GM21423 (cell line): ENCODE results near the gene MAP3K8.
A peak's percentile ranks its signal among the peaks of the same experiment; 100 is the strongest.

Source experiments
- ATAC-seq: cut with Tn5 transposase; IDR thresholded peaks from one replicate; pipeline ENCODE4 v1.9.1; 2021; ENCODE audit warnings: mild to moderate bottlenecking, moderate library complexity; ENCODE audit not compliant: unreplicated experiment

The MAP3K8 gene

DNA sequence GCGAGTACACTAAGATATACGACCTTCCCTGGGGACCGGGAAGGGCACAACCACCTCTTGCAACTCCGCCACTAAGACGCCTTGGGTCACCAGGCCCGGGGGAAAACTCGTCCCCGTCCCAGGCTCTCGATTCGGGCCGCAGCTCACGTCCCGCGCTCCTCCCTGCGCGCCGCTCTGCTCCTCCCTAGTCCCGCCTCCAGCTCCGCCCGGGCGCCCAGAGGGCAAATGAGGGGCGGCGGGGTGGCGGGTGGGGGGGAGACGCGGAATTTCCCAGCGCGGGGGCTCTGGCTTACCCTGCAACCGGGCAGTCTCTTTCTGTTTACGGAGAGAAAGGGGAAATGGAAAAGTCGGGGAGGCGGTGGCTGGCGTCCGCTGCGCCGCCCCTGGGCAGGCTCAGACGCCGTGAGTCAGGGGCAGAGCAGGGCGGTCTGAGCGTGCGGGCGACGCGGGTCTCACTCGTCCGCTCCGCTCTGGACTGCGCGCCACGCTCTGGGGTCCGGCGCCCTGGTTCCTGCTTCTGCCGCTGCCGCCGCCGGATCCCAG lies at the start of gene MAP3K8:
MAP3K8 (plus strand) TSS at position 455 of the 543 bp plus-strand sequence. CDS start 4,755 bp downstream, outside the sequence.
- peak; percentile 59 for ATAC-seq

DNA sequence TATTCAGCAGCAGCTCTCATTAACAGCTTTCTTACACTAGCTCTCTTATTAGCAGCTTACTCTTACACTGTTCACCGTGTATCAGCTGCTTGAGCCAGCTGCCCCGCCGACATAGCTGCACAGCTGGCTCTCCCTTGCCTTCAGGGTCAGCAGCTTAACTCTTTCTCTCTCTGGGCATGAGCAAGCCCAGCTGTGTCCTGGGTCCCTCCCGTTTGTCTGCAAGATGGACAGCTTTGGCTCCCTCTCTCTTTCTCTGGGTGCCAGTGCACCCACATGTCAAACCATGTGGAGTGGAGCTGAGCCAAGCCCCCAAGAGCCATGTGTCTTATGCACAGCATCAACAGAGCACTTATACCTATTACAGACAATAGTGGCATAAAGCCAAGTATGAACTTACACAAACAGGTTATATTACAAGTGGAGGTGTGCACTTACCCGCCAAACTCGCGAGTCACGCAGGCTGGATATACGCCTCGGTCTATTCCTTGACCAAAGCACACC lies 49.2 kb upstream of the MAP3K8 start:
- no peak for ATAC-seq

DNA sequence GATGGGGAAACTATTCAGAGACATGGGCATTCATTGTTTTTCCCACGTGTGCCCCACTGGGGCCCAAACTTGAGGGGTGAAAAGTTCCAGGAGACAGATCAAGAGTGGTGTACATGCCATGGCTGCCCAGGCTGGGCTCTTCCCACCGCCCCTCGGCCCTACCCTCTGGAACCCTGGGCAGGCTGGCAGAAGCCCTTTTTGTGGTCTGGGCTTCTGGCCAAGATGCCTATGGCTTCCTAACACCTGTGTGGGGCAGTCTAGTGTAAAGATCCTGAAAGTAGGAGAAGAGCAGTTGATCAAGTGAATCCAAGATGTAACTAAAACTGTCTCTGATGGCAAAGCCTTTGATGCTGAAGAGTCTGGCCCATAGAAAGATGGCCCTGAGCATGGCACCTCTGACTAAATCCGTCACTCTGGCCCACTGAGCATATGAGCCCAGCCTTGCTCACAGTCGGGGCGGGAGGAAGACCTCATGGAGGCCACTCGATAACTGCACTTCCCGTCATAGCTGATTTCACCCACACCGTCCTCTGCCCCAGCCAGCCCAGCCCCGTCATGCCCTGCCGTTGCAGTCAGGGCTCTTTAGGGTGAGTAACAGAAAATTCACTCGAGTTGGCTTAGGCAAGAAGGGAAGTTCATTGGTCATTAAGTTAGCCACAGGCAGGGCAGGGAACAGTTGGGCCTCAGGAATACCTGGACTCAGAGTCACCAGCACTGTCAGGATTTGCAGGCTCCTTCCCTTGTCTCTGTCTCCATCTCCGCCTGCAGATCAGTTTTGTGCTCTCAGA lies 47.0 kb upstream of the MAP3K8 start:
- ATAC-seq, result no peak

DNA sequence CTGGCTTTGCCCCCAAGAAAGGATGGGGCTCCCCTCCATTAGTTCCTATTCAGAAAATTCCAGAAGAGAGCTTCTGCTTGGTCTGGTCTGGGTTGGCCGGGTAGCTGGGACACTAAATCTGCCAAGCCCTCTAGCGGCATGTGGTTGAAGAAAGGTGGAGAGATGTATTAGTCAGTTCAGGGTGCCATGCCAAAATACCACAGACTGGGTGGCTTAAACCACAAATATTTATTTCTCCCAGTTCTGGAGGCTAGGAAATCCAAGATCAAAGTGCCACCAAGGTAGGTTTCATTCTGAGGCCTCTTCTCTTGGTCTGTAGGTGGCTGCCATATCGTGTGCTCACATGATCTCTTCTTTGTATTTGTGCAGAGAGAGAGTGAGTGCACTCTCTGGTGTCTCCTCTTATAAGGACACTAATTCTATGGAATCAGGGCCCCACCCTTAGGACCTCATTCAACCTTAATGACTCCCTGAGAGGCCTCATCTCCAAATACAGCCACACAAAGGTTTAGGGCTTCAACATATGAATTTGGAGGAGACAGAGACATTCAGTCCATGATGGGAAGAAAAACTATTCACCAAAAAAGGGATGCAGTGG lies 46.2 kb upstream of the MAP3K8 start:
- no peak for ATAC-seq

DNA sequence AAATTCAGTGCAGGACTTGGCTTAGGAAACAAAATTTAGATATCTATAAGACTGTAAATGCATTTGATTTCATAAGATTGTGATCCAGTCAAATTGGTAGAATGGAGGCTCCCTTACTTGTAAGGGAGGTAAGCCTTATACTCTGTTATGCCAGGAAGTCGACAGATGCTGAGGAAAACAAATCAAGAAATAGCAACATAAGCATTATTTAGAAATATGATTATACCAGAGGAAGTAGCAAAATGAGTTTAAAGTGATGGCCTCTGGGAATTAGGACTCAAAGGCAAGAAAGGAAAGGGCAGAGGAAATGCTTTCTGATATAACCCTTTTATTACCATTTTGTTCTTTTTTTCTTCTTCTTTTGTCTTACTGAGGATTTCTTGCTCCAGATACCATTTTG lies 44.4 kb upstream of the MAP3K8 start:
- ATAC-seq, result no peak

DNA sequence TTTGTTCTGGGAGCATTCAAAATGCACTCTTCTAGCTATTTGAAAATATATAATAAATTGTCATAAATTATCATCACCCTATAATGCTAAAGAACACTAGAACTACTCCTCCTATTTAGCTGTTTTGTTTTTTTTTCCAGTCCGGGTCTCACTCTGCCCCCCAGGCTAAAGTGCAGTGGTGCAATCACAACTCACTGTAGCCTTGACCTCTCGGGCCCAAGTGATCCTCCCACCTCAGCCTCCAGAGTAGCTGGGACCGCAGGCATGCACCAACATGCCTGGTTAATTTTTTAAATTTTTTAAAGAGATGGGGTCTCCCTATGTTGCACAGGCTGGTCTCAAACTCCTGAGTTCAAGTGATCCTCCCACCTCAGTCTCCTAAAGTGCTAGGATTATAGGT lies 43.8 kb upstream of the MAP3K8 start:
- no peak for ATAC-seq

DNA sequence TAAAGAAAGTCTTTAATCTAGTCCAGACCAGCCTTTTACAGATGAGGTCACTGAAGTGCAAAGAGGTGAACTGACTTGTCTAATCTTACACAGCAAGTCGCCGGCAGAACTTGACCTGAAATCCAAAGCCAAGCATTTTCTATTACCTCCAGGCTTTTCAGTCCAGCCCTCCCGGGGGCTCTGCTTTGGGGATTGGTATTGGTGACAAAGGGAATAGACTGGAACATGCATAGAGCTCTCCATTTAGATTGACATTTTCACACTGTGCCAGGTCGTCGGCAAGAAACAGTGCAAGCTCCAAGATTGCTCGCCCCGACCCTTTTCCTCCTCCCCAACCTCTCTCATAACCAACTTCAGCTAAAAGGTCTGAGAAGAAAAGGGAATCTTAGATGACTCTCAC lies 42.7 kb upstream of the MAP3K8 start:
- no peak for ATAC-seq

DNA sequence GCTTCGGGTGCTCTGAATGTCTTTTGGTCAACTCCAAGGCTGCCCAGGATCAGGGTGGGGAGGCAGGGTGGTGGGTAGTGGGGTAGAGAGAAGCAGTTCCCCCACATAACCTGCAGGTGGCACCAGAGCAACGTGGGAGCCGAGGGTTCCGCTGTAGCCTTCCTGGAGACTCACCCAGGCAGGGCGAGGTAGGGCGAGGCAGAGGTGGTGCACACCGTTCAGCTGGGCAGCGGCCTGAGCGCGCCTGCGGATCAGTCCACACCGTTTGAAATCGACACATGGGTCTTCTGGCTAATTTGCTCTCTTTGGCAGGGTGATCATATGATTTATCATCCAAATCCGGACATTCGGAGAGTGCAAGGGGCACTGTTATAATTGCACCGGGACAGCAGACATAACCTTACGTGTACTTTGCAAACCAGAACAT lies 41.4 kb upstream of the MAP3K8 start:
- peak; percentile 85 for ATAC-seq

DNA sequence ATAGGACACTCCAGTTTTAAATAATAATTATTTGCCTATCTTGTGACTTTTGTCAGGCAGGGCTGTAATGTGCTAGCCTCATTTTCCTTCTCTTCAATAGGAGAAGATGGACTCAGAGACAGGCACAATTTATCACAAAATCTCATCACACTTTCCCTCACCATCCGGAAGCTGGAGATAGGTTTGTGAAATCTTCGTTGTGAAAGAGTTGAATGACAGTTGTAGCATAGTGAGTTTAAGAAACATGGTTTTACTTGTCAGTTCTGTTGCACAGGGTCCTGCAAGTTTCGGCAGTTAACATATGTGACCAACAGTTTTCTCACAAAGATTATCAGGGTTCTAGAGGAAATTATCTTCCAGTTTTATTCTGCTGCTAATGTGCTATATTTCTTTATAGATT lies 37.7 kb upstream of the MAP3K8 start:
- ATAC-seq, result no peak

DNA sequence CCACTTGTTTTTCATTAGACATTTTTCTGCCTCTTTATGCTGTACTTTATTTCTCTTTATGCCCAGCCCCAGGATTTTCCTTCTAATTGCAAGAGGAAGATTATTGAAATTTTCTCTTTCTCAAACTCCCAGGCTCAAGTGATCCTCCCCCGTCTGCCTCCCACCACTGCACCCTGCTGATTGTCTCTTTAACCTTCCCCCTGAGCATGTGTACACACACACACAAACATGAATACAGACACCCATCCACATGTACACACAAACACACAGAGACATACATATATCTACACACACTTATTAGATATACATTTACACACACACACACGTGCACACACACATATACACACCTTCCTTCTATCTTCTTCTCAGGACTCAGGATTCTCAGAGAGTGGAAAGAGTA lies 37.3 kb upstream of the MAP3K8 start:
- ATAC-seq, result no peak

DNA sequence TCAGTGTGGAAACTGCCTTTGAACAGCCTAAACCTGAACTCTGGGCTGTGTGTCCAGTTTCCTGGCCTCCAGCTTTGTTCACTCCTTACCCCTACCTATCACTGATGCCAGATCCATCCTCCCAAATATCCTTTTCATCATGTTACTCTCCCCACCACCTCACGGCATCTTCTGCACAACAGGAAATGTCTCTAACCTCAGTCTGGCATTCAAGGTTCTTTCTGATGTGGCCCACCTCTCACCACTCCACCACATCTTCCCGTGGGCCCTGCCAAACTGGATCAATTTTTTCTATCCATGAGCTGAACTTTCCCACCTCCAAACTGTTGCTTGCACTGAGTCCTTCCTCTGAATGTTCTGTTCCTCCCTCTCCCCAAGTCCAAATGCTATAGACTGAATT lies 35.8 kb upstream of the MAP3K8 start:
- ATAC-seq, result no peak

DNA sequence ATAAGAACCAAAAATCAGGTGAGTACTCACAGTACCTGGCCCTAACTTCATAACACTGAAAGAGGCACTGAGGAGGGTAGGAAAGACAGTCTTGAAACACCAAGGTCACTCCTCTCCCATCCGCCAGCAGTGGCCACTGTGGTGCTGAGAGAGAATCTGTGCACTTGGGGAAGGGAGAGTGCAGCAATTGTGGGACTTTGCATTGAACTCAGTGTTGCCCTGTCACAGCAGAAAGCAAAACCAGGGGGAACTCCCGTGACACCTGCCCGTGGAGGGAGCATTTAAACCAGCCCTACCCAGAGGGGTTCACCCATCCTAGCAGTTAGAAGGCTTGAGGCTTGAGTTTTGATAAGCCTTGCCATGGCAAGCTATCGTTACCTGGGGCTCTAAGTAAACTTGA lies 35.2 kb upstream of the MAP3K8 start:
- ATAC-seq, result no peak

DNA sequence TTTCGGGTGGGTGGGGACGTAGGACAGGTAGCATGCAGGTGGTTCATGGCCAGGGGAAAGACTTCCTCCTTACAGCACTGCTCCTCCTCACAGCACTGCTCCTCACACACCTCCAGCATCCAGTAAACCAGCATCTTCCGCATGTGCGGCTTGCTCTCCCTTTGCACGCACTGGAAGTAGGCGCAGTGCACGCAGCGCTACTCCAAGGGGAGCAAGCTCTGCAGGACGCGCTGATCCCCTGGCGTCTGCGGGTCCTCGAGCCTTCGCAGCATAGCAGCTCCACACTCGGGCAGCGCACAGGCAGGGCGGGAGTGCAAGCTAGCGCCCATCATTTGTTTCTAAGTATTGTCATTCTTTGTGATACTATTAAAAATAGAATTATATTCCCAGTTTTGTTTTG lies 30.5 kb upstream of the MAP3K8 start:
- no peak for ATAC-seq

DNA sequence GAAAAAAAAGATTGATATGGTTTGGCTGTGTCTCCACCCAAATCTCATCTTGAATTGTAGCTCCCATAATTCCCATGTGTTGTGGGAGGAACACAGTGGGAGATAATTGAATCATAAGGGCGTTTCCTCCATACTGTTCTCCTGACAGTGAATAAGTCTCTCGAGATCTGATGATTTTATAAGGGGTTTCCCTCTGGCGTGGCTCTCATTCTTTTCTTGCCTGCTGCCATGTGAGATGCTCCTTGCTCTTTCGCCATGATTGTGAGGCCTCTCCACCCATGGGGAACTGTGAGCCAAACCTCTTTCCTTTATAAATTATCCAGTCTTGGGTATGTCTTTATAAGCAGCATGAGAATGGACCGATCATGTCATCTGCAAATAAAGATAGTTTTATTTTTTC lies 29.4 kb upstream of the MAP3K8 start:
- ATAC-seq, result no peak

DNA sequence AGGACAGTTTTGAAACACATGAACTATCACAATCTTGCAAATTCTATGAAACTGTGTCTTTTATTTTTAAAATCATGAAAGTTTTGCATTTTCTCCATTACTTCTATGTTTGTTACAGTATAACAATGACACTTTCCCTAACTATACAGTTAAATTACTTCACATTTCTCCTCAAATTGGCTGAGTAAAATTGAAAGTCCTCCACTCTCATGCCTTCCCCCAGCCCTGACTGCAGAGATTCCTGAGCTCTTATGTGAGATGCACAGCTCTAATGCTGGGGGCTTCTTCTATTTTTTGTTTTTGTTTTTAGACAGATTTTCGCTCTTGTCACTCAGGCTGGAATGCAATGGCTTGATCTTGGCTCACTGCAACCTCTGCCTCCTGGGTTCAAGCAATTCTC lies 22.7 kb upstream of the MAP3K8 start:
- no peak for ATAC-seq

DNA sequence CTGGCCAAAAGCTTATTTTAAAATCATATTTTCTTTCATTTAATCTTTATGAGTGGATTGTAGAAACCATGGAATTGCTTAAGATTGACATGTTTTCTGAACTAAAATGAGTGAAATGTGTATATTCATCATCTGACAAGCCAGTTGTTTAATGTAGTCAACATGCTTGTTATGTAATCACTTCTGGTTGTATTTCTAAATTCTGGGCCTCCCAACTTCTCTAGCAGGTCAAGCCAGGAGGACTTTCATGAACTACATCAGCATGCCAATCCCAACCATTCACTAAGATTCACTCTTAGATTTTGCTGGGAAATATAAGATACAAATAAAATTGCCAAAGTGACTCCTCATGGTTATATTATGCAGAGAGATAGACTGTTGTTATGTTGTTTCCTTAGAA lies 21.1 kb upstream of the MAP3K8 start:
- ATAC-seq, result no peak

DNA sequence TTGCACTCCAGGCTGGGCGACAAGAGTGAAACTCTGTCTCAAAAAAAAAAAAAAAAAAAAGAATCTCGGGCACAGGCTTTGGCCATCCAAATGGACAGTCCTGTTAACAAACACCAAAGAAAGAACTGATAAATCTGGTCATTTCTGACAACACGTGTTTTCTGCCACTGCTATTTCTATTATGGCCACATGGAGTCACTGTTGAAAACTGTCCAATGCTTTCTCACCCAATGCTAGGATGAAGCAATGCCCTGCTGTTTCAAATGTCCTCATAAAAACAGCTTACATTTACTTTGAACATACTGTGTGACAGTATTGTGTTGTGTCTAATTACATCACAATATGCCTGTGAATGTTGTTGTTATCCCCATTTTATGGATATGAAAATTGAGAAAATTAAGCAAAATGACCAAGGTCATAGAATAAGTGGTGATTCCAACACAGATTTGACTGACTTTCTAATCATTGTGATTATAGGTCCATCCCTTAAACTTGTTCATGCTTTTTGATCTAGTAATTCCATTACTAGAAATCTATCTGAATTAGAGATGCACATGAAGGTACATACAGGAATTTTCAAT lies 19.9 kb upstream of the MAP3K8 start:
- peak; percentile 49 for ATAC-seq

DNA sequence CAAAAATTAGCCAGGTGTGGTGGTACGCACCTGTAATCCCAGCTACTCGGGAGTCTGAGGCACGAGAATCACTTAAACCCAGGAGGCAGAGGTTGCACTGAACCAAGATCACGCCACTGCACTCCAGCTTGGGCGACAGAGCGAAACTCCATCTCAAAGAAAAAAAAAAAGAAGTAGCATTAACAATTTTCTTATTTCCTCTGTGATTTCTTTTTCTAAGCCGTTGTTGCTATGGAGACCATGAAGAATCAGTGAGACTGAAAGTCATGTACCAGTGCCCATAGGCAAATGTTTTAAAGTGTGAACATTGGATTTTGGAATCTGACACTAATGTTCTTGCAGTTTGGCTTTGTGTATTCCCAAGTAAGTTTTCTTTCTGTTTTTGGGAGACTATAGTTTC lies 18.4 kb upstream of the MAP3K8 start:
- no peak for ATAC-seq

DNA sequence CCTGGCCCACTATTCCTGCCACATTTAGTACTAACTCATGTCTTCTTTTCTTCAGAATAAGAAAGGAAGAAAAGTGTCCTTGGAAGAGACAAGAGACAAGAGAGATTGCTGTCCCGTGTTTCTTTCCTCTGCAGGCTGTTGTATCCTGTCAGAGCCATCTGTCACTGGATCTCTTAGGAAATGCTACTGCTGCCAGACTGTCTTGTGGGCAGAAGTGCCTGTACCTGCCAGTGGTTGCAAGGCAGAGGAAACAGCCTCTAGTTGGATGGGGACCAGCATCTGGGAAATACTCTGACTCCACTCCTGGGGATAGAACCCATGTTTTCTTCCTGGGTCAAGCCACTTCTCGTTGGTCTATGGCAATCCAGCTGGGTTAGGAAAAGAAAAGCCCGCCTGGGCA lies 16.7 kb upstream of the MAP3K8 start:
- no peak for ATAC-seq

DNA sequence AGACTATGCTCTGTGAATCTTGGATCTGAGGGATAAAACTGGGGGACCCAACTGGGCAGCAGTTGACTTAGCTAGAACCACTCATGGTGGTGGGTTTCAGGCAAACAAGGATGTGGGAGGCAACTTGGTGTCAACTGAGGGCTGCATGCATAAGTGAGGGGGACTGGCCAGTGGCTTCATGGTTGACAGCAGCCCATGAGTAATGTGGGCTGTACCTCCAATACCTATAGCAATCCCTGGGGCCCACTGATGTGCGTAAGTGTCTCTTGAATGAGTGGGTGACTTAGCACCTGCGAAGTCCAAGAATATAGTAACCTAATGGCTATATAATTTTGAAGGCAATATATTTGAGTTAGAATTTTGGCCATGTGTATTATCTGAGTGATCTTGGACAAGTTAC lies 13.7 kb upstream of the MAP3K8 start:
- peak; percentile 62 for ATAC-seq

DNA sequence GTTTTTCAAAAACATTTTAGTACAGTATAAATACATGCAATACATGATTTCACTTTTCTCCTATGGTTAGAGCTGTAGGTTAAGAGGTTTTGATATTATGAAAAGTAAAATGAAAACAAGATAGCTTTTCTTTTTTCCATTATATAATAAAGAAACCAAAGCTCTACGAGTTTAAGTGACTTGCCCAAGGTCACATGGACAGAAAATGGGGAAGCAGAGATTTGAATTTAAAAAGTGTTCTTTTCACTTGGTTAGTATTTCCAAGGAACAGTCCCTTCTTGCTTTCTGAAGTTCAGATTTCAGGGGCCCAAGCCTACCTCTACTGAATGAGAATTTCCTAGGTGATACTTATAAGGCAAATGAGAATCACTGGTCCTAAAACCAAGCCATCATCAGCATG lies 13.2 kb upstream of the MAP3K8 start:
- no peak for ATAC-seq

DNA sequence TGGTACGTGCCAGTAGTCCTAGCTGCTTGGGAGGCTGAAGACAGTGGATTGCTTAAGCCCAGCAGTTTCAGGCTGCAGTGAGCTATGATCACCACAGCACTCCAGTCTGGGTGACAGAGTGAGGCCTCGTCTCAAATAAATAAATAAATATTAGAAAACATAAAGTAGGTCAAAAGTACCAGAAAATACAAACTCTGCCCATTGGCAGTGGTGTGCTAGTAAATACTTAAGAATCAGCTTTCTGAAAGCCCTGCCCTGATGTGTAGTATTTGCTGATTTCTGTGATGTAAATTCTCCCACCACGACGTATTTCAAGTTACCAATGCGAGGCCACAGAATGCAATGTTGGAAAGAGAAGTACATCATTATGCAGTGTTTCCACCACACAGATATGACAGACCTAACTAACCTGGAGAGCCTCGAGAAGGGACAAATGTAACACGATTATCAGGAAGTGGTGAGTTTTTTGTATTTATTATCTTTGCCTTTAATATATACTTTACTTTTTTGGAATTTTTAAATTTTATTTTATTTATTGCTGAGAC lies 11.8 kb upstream of the MAP3K8 start:
- no peak for ATAC-seq
